Right lobe of liver (tissue), 4 donors: ENCODE data around the gene RAB37.

Experiments used
- POLR2A ChIP-seq: fragments of 450-650 bp; IDR thresholded peaks from one replicate; pipeline ENCODE4 v1.6.1; 2017; ENCODE audit warnings: antibody characterized with exemption, mild to moderate bottlenecking
- TF ChIP-seq, protein P1 (sequence below), 4 donors: fragments of 200-600 bp in 3 of 4; fragments of 450-650 bp in 1 of 4; IDR thresholded peaks; one replicate each; pipeline versions ENCODE4 v1.5.1 to v1.8.0; 2016 to 2022; ENCODE audit warnings: antibody characterized with exemption in 4 of 4, mild to moderate bottlenecking in 2 of 4
- donor health status: DM: no; HTN: no; CAD: no.
- donor health status: DM: no; HTN: no; CAD: no.
- donor health status: DM: no; HTN: yes; CAD: no.

DNA sequence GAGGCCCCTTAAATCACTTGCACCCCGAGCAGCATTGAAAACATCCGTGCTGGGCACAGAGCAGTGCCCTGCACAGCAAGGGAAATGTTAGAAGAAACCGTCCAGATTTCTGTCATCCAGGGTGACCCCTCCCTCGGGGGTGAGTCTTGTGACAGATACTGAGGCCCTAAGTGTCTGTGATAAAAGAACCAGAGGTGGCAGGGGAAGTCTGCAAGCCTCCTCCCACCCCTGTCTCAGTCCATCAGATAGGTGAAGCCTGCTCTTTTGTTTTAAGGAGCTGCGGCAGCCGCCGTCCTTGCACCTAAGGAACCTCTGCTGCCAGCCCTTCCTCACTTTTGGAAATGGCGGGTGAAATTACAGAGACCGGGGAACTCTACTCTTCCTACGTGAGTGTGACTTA, 39.9 kb downstream of the RAB37 start:
- TF ChIP-seq, protein P1, sequence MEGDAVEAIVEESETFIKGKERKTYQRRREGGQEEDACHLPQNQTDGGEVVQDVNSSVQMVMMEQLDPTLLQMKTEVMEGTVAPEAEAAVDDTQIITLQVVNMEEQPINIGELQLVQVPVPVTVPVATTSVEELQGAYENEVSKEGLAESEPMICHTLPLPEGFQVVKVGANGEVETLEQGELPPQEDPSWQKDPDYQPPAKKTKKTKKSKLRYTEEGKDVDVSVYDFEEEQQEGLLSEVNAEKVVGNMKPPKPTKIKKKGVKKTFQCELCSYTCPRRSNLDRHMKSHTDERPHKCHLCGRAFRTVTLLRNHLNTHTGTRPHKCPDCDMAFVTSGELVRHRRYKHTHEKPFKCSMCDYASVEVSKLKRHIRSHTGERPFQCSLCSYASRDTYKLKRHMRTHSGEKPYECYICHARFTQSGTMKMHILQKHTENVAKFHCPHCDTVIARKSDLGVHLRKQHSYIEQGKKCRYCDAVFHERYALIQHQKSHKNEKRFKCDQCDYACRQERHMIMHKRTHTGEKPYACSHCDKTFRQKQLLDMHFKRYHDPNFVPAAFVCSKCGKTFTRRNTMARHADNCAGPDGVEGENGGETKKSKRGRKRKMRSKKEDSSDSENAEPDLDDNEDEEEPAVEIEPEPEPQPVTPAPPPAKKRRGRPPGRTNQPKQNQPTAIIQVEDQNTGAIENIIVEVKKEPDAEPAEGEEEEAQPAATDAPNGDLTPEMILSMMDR (IDR thresholded peaks at IDR 0.05): no peak
- no peak for TF ChIP-seq POLR2A
